Kidney tubule cell (primary cell): ENCODE measurements around the gene DERA.
"Not testable (repeated sequence)": the region's sequence is repeated elsewhere in the genome, so short reads cannot be mapped to it uniquely, and the experiment has no call there.

Experiments used
- DNase-seq: peaks from one replicate; pipeline ENCODE4 v3.0.0-alpha.2; 2018; ENCODE audit warnings: low spot score

Gene DERA

DNA sequence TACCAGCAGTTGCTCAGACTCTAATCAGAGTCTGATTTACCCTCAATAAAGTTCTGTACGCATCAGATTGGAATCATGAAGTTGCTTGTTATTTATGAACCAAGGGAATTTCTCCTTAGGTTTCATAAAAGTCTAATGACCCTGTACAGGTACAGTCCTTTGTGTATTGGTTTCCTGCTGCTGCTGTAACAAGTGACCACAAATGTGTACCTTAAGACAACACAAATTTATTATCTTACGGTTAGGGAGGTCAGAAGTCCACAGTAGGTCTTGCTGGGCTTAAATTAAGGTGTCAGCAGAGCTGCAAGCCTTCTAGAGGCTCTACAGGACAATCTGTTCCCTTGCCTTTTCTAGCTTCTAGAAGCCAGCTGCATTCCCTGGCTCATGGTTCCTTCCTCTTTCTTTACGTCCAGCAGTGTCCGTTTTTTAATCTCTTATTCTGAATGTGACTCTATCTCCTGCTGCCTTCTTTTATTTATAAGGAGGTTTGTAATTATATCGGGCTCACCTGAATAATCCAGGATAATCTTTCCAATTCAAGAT, 6.7 kb upstream of the DERA start:
- no peak for DNase-seq

DNA sequence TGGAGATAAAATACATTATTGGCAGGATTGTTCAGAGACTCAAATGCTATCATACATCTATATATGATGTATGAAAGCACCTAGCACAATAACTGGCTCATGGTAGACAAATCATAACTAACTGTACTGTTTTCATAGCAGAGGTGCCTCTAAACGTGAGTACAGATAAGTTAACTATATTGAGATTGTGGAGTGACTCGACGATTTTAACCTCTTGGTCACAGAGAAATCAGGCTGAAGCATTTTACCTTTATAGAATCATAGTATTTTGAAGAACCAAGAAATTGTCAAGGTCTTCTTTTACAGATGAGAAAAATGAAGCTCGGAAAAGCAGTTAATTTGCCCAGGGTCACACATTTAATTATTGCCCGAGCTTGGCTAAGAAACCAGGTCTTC, 666 bp upstream of the DERA start:
- DNase-seq = no peak

GRCh38 chr12:15911931-15912330, 799 bp downstream of the DERA start:
- not testable (repeated sequence) for DNase-seq

GRCh38 chr12:15914131-15914530, 3.0 kb downstream of the DERA start:
- not testable (repeated sequence) for DNase-seq

- DNase-seq = no peak
These were observed 6.9 kb downstream of the DERA start for GRCh38 chr12:15918066-15918465.

GRCh38 chr12:15919418-15919817, 8.3 kb downstream of the DERA start:
- no peak for DNase-seq

DNA sequence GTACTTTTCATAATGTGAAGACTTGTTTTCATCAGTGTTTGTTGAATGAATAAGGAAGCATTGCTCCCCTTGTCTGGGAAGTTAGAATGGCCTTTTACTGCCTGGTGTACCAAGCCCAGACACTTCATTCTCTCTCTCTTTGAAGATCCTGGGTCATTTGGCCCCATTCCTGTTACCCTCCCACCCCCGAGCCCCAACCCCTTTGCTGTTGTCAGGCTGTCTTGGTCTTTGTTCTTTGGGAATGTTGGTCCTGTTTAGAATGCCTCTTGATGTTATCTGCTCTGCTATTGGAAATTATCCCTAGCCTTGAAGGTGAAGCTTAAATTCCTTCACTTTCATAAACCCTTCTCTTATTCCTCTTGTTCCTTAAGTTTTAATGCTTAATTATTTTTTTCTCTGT, 13.8 kb downstream of the DERA start:
- no peak for DNase-seq

GRCh38 chr12:15928346-15928745, 17.2 kb downstream of the DERA start:
- peak; percentile 91 for DNase-seq

GRCh38 chr12:15928870-15929571, 17.9 kb downstream of the DERA start:
- DNase-seq = peak; percentile 32

GRCh38 chr12:15931590-15932053, 20.5 kb downstream of the DERA start:
- DNase-seq = peak; percentile 34

DNA sequence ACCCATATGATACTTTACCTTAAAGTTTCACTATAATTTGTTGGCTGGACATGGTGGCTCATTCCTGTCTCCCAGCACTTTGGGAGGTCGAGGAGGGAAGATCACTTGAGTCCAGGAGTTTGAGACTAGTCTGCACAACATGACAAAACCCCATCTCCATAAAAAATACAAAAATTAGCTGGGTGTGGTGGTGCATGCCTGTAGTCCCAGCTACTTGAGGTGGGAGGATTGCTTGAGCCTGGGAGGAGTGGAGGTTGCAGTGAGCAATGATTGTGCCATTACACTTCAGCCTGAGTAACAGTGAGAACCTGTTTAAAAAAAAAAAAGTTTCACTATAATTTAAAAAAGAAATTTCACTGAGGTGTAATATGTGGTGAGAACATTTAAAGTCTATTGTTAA, 21.2 kb downstream of the DERA start:
- DNase-seq = no peak

- no peak for DNase-seq
These were observed 21.8 kb downstream of the DERA start for GRCh38 chr12:15932971-15933370.

GRCh38 chr12:15933751-15934150, 22.6 kb downstream of the DERA start:
- no peak for DNase-seq

- no peak for DNase-seq
These were observed 25.6 kb downstream of the DERA start for GRCh38 chr12:15936751-15937150.

DNA sequence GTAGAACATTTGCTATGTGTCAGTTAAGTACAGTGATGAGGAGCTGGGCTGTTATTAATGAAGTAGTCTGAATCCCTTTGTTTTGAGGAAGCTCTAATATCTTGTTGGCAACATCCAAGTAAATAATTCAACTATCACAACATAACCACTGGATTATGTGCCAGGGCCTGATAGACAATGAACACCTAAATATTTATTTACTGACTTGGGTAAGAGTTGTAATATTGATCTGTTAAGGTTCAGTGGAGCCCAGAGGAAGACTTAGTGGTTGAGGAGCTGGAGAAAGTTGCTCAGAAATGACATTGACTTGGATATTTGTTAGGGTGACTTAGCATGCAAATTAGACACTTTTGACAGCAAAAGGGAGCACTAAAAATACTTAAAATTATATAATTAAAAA, 26.8 kb downstream of the DERA start:
- no peak for DNase-seq

DNA sequence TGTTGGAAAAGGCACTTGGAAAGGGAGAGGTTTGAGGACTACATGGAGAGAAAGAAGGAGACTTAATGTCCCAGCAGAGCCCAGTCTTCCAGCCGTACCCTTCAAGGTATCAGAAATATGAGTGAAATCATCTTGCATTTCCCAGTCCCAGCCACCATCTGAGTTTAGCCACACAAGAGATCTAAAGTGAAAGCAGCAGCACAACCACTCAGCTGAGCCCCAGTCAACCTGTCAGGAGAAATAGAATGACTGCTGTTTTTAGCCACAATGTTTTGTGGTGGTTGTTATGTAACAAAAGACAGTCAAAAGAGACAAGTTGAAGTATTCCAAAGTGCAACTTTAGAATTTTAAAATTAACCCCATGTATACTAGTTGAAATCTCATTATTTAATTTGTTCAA, 28.0 kb downstream of the DERA start:
- DNase-seq = no peak

GRCh38 chr12:15942475-15942874, 31.3 kb downstream of the DERA start:
- no peak for DNase-seq

GRCh38 chr12:15943519-15943918, 32.4 kb downstream of the DERA start:
- DNase-seq = not testable (repeated sequence)

DNA sequence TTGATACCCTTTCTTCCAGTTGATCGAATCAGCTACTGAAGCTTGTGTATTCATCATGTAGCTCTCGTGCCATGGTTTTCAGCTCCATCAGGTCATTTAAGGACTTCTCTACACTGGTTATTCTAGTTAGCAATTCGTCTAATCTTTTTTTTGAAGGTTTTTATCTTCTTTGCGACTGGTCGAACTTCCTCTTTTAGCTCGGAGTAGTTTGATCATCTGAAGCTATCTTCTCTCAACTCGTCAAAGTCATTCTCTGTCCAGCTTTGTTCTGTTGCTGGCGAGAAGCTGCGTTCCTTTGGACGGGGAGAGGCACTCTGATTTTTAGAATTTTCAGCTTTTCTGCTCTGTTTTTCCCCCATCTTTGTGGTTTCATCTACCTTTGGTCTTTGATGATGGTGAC, 37.3 kb downstream of the DERA start:
- DNase-seq = not testable (repeated sequence)

- DNase-seq = no peak
These were observed 44.1 kb downstream of the DERA start for GRCh38 chr12:15955281-15955680.

DNA sequence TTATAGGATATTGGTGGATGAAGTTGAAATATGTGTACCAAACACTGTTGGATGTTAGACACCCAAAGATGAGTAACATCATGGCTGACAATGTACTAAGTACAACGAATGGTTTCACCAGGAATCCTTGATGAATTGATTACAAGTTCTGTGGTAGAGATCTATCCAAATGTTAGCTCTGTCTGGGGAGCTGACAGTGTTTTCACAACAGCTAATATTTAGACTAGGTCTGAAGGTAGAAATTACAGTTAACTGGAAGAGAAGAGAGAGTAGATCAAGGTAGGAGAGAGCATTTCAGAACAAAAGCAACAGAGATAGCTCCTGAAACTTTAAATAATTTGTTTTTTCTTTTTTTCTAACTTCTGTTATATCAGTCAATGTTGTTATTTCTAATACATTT, 44.9 kb downstream of the DERA start:
- DNase-seq = no peak

- DNase-seq = peak; percentile 98
These were observed 45.5 kb downstream of the DERA start for GRCh38 chr12:15956413-15957185.

GRCh38 chr12:15962760-15963159, 51.6 kb downstream of the DERA start:
- peak; percentile 92 for DNase-seq
